Measurements from ENCODE around the gene MGAT4C. TPM values are rescaled to one million over a fixed set of nuclear protein-coding genes. Genes with fewer than 3 reads are reported as not detected.

The MGAT4C gene
- total and polyA plus RNA-seq, 2 donors from 2014 or later, result 0.16 TPM; not detected in 1

DNA sequence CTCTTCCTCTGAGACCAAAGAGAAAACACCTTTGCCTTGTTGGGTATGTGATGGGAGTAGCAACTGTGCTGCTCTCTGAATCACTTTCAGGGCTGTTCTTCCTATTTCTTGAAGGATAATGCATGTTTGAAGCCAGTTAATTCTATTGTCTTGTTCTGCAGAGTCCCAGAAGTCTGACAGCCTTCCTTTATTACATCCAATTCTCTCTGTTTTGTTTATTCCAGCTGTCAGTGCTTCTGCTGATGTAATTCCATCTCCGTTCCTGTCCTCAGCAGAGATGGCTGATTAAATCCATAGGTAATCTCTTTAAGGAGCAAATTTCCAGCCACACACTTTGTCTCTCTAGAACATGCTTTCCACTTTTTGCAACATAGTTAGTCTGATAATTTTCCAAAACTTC is 59.7 kb downstream of the MGAT4C start:
- FAIRE-seq, result no peak
- no peak overlapping the region for H3K9ac ChIP-seq (ENCODE audit: low read length in 3 of 3)
- intact Hi-C loops (cut with DNase I), result no loop called here
- H3K27me3 ChIP-seq (ENCODE audit: control insufficient read depth, insufficient read depth, low read length), result no peaks in the 10 kb centered on the region
- H3K4me3 ChIP-seq (ENCODE audit: low read length in 3 of 3), result no peak overlapping the region
- TF ChIP-seq, protein P1, sequence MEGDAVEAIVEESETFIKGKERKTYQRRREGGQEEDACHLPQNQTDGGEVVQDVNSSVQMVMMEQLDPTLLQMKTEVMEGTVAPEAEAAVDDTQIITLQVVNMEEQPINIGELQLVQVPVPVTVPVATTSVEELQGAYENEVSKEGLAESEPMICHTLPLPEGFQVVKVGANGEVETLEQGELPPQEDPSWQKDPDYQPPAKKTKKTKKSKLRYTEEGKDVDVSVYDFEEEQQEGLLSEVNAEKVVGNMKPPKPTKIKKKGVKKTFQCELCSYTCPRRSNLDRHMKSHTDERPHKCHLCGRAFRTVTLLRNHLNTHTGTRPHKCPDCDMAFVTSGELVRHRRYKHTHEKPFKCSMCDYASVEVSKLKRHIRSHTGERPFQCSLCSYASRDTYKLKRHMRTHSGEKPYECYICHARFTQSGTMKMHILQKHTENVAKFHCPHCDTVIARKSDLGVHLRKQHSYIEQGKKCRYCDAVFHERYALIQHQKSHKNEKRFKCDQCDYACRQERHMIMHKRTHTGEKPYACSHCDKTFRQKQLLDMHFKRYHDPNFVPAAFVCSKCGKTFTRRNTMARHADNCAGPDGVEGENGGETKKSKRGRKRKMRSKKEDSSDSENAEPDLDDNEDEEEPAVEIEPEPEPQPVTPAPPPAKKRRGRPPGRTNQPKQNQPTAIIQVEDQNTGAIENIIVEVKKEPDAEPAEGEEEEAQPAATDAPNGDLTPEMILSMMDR (IDR thresholded peaks at IDR 0.05; ENCODE audit: borderline replicate concordance, extremely low read depth, insufficient read depth), result no peak
- no peaks in the 10 kb centered on the region for H3K4me1 ChIP-seq (ENCODE audit: control insufficient read depth in 2 of 3, insufficient read depth in 2 of 3, low read depth in 1 of 3, low read length in 3 of 3)
- H3K9me3 ChIP-seq (ENCODE audit: control insufficient read depth in 2 of 3, insufficient read depth in 1 of 3, low read length in 3 of 3), result no peaks in the 10 kb centered on the region
- H3K36me3 ChIP-seq (ENCODE audit: control insufficient read depth in 2 of 3, insufficient read depth in 3 of 3, low read length in 3 of 3), result no peaks in the 10 kb centered on the region
- no peak for DNase-seq
- H3K27ac ChIP-seq (ENCODE audit: low read depth in 2 of 2, low read length in 2 of 2), result no peak overlapping the region

DNA sequence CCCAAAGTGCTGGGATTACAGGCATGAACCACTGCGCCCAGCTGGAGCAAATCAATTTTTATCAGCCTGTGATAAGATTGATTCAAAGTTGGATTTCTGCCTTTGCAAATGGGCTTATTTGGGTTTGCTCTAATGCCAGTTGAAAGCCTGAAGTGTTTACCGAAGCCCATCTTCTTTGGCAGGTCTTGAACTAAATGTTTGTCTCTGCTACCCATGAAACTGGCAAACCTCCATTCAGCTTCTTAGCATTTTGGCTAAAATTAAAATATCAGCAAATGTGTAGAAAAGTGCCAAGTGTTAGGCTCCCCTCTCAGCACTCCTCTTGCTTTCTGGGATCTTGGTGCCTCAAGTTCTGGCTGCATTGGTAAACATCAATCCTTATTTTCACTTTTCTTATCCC is 61.5 kb downstream of the MGAT4C start:
- TF ChIP-seq, protein P1 (IDR thresholded peaks at IDR 0.05; ENCODE audit: borderline replicate concordance, extremely low read depth, insufficient read depth), result no peak
- no peak overlapping the region for H3K4me3 ChIP-seq (ENCODE audit: low read length in 3 of 3)
- FAIRE-seq (no peak), DNase-seq (no peak)
- intact Hi-C loops (cut with DNase I), result no loop called here
- H3K27ac ChIP-seq (ENCODE audit: low read depth in 2 of 2, low read length in 2 of 2), result no peak overlapping the region
- no peaks in the 10 kb centered on the region for H3K9me3 ChIP-seq (ENCODE audit: control insufficient read depth in 2 of 3, insufficient read depth in 1 of 3, low read length in 3 of 3)
- no peaks in the 10 kb centered on the region for H3K4me1 ChIP-seq (ENCODE audit: control insufficient read depth in 2 of 3, insufficient read depth in 2 of 3, low read depth in 1 of 3, low read length in 3 of 3)
- no peaks in the 10 kb centered on the region for H3K27me3 ChIP-seq (ENCODE audit: control insufficient read depth, insufficient read depth, low read length)
- no peak overlapping the region for H3K9ac ChIP-seq (ENCODE audit: low read length in 3 of 3)
- no peaks in the 10 kb centered on the region for H3K36me3 ChIP-seq (ENCODE audit: control insufficient read depth in 2 of 3, insufficient read depth in 3 of 3, low read length in 3 of 3)

DNA sequence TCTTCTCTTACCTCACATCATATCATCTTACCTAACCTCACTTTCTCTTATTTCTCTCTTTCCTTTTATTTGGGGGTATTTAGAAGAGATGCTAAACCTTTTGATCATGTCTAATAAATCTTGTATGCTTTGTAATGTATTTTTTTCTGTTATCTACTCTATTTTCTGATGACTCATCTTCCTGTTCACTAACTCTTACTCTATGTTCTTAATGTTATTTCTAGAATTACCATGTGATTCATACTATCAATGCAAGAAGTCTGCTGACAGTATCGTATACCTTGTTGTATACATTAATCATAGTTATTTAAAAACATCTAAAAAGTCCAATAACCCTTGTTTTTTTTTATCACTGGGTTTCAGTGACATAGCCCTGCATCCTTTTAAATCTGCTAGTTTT is 62.3 kb downstream of the MGAT4C start:
- Histone ChIP-seq H3K9ac (ENCODE audit: low read length in 3 of 3) (no peak overlapping the region), H3K4me1 (ENCODE audit: control insufficient read depth in 2 of 3, insufficient read depth in 2 of 3, low read depth in 1 of 3, low read length in 3 of 3) (no peaks in the 10 kb centered on the region), H3K27me3 (ENCODE audit: control insufficient read depth, insufficient read depth, low read length) (no peaks in the 10 kb centered on the region), H3K27ac (ENCODE audit: low read depth in 2 of 2, low read length in 2 of 2) (no peak overlapping the region), H3K36me3 (ENCODE audit: control insufficient read depth in 2 of 3, insufficient read depth in 3 of 3, low read length in 3 of 3) (no peaks in the 10 kb centered on the region), H3K9me3 (ENCODE audit: control insufficient read depth in 2 of 3, insufficient read depth in 1 of 3, low read length in 3 of 3) (no peaks in the 10 kb centered on the region), H3K4me3 (ENCODE audit: low read length in 3 of 3) (no peak overlapping the region)
- intact Hi-C loops (cut with DNase I), result no loop called here
- DNase-seq (no peak), FAIRE-seq (no peak)
- TF ChIP-seq, protein P1 (IDR thresholded peaks at IDR 0.05; ENCODE audit: borderline replicate concordance, extremely low read depth, insufficient read depth), result no peak

DNA sequence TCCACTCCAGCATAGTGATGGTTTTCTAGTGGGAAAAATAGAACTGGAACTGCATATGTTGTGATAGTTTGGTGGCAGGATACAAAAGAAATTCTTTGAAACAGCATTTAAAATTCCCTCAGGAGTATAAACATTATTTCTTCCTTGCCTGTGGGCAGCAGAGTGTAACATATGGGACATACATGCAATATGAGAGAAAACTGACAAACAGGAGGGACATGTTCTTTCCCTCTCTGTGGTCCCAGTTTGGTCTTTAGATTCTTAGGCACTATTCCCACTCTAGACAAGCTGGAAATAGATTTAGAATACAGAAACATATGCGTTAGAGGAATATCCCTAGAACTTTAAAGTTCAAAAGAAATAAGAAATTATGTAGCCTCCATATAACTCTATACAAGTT is 68.0 kb downstream of the MGAT4C start:
- no peaks in the 10 kb centered on the region for H3K27me3 ChIP-seq (ENCODE audit: control insufficient read depth, insufficient read depth, low read length)
- FAIRE-seq (no peak), DNase-seq (no peak)
- intact Hi-C loops (cut with DNase I), result no loop called here
- no peak overlapping the region for H3K27ac ChIP-seq (ENCODE audit: low read depth in 2 of 2, low read length in 2 of 2)
- H3K9me3 ChIP-seq (ENCODE audit: control insufficient read depth in 2 of 3, insufficient read depth in 1 of 3, low read length in 3 of 3), result no peaks in the 10 kb centered on the region
- no peaks in the 10 kb centered on the region for H3K4me1 ChIP-seq (ENCODE audit: control insufficient read depth in 2 of 3, insufficient read depth in 2 of 3, low read depth in 1 of 3, low read length in 3 of 3)
- TF ChIP-seq, protein P1 (IDR thresholded peaks at IDR 0.05; ENCODE audit: borderline replicate concordance, extremely low read depth, insufficient read depth), result no peak
- no peaks in the 10 kb centered on the region for H3K36me3 ChIP-seq (ENCODE audit: control insufficient read depth in 2 of 3, insufficient read depth in 3 of 3, low read length in 3 of 3)
- no peak overlapping the region for H3K9ac ChIP-seq (ENCODE audit: low read length in 3 of 3)
- no peak overlapping the region for H3K4me3 ChIP-seq (ENCODE audit: low read length in 3 of 3)
